HEK293 (cell line): ENCODE results near the gene CYB561D2.

Experiments
- CTCF ChIA-PET: fragments of 350-600 bp; formaldehyde crosslinking; extraction: SDS; loops from one replicate; lab custom pipeline; 2021; ENCODE audit warnings: antibody characterized with exemption; lab: Yijun Ruan, JAX
- POLR2A ChIA-PET: fragments of 300-600 bp; formaldehyde crosslinking; extraction: SDS; loops from one replicate; lab custom pipeline; 2020; ENCODE audit warnings: antibody characterized with exemption, inconsistent platforms; lab: Yijun Ruan, JAX
- H3K27ac ChIP-seq: fragments of 200-500 bp; sonication (Bioruptor generic); 2 replicates; pipeline ENCODE4 v1.5.1; 2014; ENCODE audit warnings: low read depth, low read length, control low read depth, inconsistent platforms; ENCODE audit errors: extremely low read depth
- H3K36me3 ChIP-seq, 2 experiments: fragments of 200-500 bp in 1 of 2; sonication (Bioruptor generic) in 1 of 2; 1 replicate in 1 of 2; 2 replicates in 1 of 2; pipeline ENCODE4 v1.5.1; 2014 to 2017; ENCODE audit warnings: inconsistent platforms in 2 of 2, low read length in 2 of 2; ENCODE audit not compliant: control insufficient read depth in 2 of 2, insufficient read depth in 1 of 2
- H3K4me1 ChIP-seq: fragments of 200-500 bp; sonication (Bioruptor generic); 2 replicates; pipeline ENCODE4 v1.5.1; 2014; ENCODE audit warnings: mild to moderate bottlenecking, low read length, inconsistent platforms; ENCODE audit not compliant: control insufficient read depth, insufficient read depth
- H3K4me3 ChIP-seq: 2 replicates; pipeline ENCODE4 v1.5.1; 2011; ENCODE audit warnings: low read depth, mild to moderate bottlenecking, control low read depth, low read length, moderate library complexity
- H3K9me3 ChIP-seq: fragments of 200-500 bp; sonication (Bioruptor generic); 2 replicates; pipeline ENCODE4 v1.5.1; 2014; ENCODE audit warnings: low read depth, low read length, inconsistent platforms; ENCODE audit not compliant: control insufficient read depth, insufficient read depth
- EGR2 ChIP-seq: fragments of 450-650 bp; formaldehyde crosslinking; IDR thresholded peaks from 2 replicates; pipeline ENCODE4 v1.5.1; 2016; ENCODE audit warnings: low read depth, missing biosample characterization, missing genetic modification characterization
- GLIS1 ChIP-seq: fragments of 450-650 bp; formaldehyde crosslinking; IDR thresholded peaks from 2 replicates; pipeline ENCODE4 v1.5.1; 2016; ENCODE audit warnings: missing biosample characterization, missing genetic modification characterization
- GLIS2 ChIP-seq: fragments of 450-650 bp; formaldehyde crosslinking; IDR thresholded peaks from 2 replicates; pipeline ENCODE4 v1.5.1; 2016; ENCODE audit warnings: missing biosample characterization, missing genetic modification characterization
- OSR2 ChIP-seq: fragments of 450-650 bp; formaldehyde crosslinking; IDR thresholded peaks from 2 replicates; pipeline ENCODE4 v1.5.1; 2016; ENCODE audit warnings: missing biosample characterization, missing genetic modification characterization
- SALL2 ChIP-seq: fragments of 450-650 bp; formaldehyde crosslinking; IDR thresholded peaks from 2 replicates; pipeline ENCODE4 v1.5.0; 2017; ENCODE audit warnings: missing biosample characterization, mild to moderate bottlenecking, missing genetic modification characterization, borderline replicate concordance
- SETDB1 ChIP-seq: IDR thresholded peaks from one replicate; pipeline ENCODE4 v1.6.1; 2017; ENCODE audit warnings: mild to moderate bottlenecking, low read length, moderate library complexity, mixed read lengths; ENCODE audit not compliant: insufficient read length
- TCF7L2 ChIP-seq: IDR thresholded peaks from 2 replicates; pipeline ENCODE4 v1.6.1; 2011; ENCODE audit warnings: low read depth, mild to moderate bottlenecking, inconsistent platforms, low read length, moderate library complexity, borderline replicate concordance
- ZFHX2 ChIP-seq: fragments of 450-650 bp; formaldehyde crosslinking; conservative IDR thresholded peaks from 2 replicates; pipeline ENCODE4 v1.5.1; 2016; ENCODE audit warnings: missing biosample characterization, missing genetic modification characterization
- ZIC2 ChIP-seq: fragments of 450-650 bp; formaldehyde crosslinking; IDR thresholded peaks from 2 replicates; pipeline ENCODE4 v1.5.1; 2016; ENCODE audit warnings: missing biosample characterization, missing genetic modification characterization
- ZNF394 ChIP-seq: fragments of 450-650 bp; formaldehyde crosslinking; IDR thresholded peaks from 2 replicates; pipeline ENCODE4 v1.5.1; 2016; ENCODE audit warnings: missing biosample characterization, missing genetic modification characterization, mild to moderate bottlenecking, moderate library complexity, borderline replicate concordance
- ZNF654 ChIP-seq: fragments of 450-650 bp; formaldehyde crosslinking; IDR thresholded peaks from 2 replicates; pipeline ENCODE4 v1.5.1; 2016; ENCODE audit warnings: low read depth, missing biosample characterization, missing genetic modification characterization
- TF ChIP-seq, protein P1 (sequence below): fragments of 450-650 bp; formaldehyde crosslinking; IDR thresholded peaks from 2 replicates; pipeline ENCODE4 v1.5.1; 2017; ENCODE audit warnings: missing biosample characterization, missing genetic modification characterization
- TF ChIP-seq, protein P2 (sequence below): fragments of 450-650 bp; formaldehyde crosslinking; IDR thresholded peaks from 2 replicates; pipeline ENCODE4 v1.5.1; 2016; ENCODE audit warnings: missing biosample characterization, missing genetic modification characterization
- TF ChIP-seq, protein P3 (sequence below): fragments of 450-650 bp; formaldehyde crosslinking; IDR thresholded peaks from 2 replicates; pipeline ENCODE4 v1.5.1; 2016; ENCODE audit warnings: missing biosample characterization, missing genetic modification characterization
- TF ChIP-seq, protein P4 (sequence below): fragments of 450-650 bp; formaldehyde crosslinking; IDR thresholded peaks from 2 replicates; pipeline ENCODE4 v1.5.1; 2016; ENCODE audit warnings: missing biosample characterization, missing genetic modification characterization, borderline replicate concordance
- TF ChIP-seq, protein P5 (sequence below): sonication (generic); formaldehyde crosslinking; IDR thresholded peaks from 2 replicates; pipeline ENCODE4 v1.8.1; 2022; ENCODE audit warnings: mild to moderate bottlenecking, moderate library complexity, missing genetic modification reagents

The CYB561D2 gene

DNA sequence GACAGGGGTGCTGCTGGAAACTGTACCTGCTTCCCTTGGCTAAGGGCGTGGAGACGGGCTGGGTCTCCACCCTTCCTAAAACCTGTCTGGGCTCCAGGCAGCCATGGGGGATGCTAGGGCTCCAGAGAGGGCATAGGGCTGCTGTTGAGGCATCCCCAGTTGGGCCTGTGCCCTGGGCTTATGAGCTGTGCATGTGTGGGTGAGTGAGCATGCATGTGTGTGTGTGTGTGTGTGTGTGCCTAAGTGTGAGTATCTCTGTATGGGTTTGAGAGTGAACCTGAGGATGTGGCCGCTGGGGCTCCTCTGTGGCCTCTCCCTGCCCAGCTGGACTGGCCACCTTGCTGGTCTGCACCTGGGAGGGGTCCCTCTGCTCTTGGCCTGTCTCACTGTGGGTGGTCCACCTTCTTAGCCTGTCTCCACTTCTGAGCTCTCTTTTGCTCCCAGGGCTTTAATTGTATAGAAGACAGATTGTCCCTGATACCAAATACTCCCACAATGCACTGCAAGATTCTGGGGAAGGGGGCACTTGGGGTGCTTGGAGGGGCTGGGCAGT is 20.5 kb downstream of the CYB561D2 start (continued):
- TF ChIP-seq ZNF654 (tag by site-specific recombination) (no peak), SETDB1 (no peak), ZNF394 (tag by site-specific recombination) (no peak), TCF7L2 (no peak)
- TF ChIP-seq, protein P1, sequence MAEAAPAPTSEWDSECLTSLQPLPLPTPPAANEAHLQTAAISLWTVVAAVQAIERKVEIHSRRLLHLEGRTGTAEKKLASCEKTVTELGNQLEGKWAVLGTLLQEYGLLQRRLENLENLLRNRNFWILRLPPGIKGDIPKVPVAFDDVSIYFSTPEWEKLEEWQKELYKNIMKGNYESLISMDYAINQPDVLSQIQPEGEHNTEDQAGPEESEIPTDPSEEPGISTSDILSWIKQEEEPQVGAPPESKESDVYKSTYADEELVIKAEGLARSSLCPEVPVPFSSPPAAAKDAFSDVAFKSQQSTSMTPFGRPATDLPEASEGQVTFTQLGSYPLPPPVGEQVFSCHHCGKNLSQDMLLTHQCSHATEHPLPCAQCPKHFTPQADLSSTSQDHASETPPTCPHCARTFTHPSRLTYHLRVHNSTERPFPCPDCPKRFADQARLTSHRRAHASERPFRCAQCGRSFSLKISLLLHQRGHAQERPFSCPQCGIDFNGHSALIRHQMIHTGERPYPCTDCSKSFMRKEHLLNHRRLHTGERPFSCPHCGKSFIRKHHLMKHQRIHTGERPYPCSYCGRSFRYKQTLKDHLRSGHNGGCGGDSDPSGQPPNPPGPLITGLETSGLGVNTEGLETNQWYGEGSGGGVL (tag by site-specific recombination): 0 out of 2 replicates have a peak, but pooled peaks have one; percentile 22
- TF ChIP-seq, protein P2, sequence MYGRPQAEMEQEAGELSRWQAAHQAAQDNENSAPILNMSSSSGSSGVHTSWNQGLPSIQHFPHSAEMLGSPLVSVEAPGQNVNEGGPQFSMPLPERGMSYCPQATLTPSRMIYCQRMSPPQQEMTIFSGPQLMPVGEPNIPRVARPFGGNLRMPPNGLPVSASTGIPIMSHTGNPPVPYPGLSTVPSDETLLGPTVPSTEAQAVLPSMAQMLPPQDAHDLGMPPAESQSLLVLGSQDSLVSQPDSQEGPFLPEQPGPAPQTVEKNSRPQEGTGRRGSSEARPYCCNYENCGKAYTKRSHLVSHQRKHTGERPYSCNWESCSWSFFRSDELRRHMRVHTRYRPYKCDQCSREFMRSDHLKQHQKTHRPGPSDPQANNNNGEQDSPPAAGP: no peak
- TF ChIP-seq, protein P3, sequence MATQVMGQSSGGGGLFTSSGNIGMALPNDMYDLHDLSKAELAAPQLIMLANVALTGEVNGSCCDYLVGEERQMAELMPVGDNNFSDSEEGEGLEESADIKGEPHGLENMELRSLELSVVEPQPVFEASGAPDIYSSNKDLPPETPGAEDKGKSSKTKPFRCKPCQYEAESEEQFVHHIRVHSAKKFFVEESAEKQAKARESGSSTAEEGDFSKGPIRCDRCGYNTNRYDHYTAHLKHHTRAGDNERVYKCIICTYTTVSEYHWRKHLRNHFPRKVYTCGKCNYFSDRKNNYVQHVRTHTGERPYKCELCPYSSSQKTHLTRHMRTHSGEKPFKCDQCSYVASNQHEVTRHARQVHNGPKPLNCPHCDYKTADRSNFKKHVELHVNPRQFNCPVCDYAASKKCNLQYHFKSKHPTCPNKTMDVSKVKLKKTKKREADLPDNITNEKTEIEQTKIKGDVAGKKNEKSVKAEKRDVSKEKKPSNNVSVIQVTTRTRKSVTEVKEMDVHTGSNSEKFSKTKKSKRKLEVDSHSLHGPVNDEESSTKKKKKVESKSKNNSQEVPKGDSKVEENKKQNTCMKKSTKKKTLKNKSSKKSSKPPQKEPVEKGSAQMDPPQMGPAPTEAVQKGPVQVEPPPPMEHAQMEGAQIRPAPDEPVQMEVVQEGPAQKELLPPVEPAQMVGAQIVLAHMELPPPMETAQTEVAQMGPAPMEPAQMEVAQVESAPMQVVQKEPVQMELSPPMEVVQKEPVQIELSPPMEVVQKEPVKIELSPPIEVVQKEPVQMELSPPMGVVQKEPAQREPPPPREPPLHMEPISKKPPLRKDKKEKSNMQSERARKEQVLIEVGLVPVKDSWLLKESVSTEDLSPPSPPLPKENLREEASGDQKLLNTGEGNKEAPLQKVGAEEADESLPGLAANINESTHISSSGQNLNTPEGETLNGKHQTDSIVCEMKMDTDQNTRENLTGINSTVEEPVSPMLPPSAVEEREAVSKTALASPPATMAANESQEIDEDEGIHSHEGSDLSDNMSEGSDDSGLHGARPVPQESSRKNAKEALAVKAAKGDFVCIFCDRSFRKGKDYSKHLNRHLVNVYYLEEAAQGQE (tag by site-specific recombination): no peak
- TF ChIP-seq, all 188 proteins: peak for 5

DNA sequence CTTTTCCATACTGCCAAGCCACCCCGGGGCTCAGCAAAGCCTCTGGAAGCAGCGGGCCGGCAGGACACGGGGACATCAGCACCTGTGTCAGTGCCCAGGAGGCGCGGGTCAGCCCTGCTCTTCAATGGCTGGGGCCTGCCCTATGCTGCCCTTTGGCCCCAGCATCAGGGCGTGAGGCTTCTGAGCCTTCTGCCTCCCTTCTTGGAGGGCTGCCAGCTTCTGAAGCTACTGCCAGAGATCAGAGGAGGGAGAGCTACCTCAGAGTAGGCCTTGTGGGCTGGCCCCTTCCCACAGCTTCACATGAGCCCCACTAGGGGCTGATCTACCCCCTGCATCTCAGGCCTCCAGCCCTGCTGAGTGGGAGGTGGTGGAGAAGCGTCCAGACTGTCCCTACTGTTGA is 21.7 kb downstream of the CYB561D2 start:
- CTCF ChIA-PET: no interaction called here
- H3K36me3 ChIP-seq: no peaks in the 10 kb centered on the region
- H3K4me3 ChIP-seq: no peak overlapping the region
- no peak overlapping the region for H3K27ac ChIP-seq
- POLR2A ChIA-PET: no interaction called here
- H3K4me1 ChIP-seq: no peaks in the 10 kb centered on the region
- no peaks in the 10 kb centered on the region for H3K9me3 ChIP-seq
- TF ChIP-seq ZIC2: peak; percentile 69
- peak; percentile 86 for TF ChIP-seq ZFHX2
- peak; percentile 27; the same call in 1 of the 2 replicates for TF ChIP-seq OSR2 (tag by site-specific recombination)
- TF ChIP-seq EGR2 (tag by site-specific recombination): peak; percentile 77
- 0 out of 2 replicates have a peak, but pooled peaks have one; percentile 24 for TF ChIP-seq GLIS2
- TF ChIP-seq SALL2: no peak
- TF ChIP-seq, protein P4, sequence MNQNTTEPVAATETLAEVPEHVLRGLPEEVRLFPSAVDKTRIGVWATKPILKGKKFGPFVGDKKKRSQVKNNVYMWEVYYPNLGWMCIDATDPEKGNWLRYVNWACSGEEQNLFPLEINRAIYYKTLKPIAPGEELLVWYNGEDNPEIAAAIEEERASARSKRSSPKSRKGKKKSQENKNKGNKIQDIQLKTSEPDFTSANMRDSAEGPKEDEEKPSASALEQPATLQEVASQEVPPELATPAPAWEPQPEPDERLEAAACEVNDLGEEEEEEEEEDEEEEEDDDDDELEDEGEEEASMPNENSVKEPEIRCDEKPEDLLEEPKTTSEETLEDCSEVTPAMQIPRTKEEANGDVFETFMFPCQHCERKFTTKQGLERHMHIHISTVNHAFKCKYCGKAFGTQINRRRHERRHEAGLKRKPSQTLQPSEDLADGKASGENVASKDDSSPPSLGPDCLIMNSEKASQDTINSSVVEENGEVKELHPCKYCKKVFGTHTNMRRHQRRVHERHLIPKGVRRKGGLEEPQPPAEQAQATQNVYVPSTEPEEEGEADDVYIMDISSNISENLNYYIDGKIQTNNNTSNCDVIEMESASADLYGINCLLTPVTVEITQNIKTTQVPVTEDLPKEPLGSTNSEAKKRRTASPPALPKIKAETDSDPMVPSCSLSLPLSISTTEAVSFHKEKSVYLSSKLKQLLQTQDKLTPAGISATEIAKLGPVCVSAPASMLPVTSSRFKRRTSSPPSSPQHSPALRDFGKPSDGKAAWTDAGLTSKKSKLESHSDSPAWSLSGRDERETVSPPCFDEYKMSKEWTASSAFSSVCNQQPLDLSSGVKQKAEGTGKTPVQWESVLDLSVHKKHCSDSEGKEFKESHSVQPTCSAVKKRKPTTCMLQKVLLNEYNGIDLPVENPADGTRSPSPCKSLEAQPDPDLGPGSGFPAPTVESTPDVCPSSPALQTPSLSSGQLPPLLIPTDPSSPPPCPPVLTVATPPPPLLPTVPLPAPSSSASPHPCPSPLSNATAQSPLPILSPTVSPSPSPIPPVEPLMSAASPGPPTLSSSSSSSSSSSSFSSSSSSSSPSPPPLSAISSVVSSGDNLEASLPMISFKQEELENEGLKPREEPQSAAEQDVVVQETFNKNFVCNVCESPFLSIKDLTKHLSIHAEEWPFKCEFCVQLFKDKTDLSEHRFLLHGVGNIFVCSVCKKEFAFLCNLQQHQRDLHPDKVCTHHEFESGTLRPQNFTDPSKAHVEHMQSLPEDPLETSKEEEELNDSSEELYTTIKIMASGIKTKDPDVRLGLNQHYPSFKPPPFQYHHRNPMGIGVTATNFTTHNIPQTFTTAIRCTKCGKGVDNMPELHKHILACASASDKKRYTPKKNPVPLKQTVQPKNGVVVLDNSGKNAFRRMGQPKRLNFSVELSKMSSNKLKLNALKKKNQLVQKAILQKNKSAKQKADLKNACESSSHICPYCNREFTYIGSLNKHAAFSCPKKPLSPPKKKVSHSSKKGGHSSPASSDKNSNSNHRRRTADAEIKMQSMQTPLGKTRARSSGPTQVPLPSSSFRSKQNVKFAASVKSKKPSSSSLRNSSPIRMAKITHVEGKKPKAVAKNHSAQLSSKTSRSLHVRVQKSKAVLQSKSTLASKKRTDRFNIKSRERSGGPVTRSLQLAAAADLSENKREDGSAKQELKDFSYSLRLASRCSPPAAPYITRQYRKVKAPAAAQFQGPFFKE (tag by site-specific recombination): no peak
- TF ChIP-seq, protein P5, sequence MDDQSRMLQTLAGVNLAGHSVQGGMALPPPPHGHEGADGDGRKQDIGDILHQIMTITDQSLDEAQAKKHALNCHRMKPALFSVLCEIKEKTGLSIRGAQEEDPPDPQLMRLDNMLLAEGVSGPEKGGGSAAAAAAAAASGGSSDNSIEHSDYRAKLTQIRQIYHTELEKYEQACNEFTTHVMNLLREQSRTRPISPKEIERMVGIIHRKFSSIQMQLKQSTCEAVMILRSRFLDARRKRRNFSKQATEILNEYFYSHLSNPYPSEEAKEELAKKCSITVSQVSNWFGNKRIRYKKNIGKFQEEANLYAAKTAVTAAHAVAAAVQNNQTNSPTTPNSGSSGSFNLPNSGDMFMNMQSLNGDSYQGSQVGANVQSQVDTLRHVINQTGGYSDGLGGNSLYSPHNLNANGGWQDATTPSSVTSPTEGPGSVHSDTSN (CRISPR knock-in tag): no peak
- TF ChIP-seq GLIS1 (tag by site-specific recombination): peak; percentile 90
